Stimulated activated CD4-positive, alpha-beta T cell treated with anti-CD3 and anti-CD28 coated beads, Interleukin-4, amount 100 ng/mL, for 1 hour (primary cell): ENCODE measurements around the gene MYO5B.
"Not testable (repeated sequence)": the region's sequence is repeated elsewhere in the genome, so short reads cannot be mapped to it uniquely, and the experiment has no call there.

Source experiments
- DNase-seq: peaks from one replicate; pipeline ENCODE4 v3.0.0-alpha.2; 2020

MYO5B gene

DNA sequence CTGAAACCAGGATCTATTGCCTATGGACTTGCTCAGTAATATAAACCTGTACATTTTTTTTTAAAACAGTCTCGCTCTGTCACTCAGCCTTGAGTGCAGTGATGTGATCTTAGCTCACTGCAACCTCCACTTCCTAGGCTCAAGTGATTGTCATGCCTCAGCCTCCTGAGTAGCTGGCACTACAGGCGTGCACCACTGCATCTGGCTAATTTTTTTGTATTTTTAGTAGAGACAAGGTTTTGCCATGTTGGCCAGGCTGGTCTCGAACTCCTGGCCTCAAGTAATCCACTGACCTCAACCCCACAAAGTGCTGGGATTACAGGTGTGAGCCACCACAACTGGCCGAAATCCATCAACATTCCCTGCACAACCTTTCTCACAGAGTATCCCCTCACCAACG is 100.2 kb downstream of the MYO5B start:
- not testable (repeated sequence) for DNase-seq

DNA sequence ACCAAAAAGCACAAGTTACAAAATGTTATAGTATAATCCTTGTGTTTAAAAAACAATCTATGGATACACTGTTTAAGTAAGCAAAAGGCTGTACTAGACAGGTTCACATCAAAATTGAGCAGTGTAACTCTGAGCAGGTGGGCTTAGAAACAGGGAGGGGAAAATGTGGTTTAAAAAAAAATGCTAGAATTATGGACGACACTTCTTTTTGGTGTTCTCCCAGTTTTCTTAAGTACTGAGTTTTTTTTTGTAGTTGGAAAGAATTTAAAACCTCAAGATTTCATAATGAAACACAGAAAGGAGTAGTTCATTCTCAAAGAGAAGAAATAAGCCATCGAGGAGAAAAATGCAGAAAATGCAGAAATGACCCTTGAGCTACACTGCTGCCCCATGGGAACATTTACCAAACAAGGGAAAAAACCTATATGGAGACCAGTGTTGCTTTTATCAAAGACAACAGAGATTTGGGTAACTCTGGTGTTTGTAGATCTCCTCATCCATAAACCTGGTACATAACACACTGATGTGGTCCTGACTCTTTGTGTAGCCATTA is 100.7 kb downstream of the MYO5B start:
- DNase-seq: no peak

DNA sequence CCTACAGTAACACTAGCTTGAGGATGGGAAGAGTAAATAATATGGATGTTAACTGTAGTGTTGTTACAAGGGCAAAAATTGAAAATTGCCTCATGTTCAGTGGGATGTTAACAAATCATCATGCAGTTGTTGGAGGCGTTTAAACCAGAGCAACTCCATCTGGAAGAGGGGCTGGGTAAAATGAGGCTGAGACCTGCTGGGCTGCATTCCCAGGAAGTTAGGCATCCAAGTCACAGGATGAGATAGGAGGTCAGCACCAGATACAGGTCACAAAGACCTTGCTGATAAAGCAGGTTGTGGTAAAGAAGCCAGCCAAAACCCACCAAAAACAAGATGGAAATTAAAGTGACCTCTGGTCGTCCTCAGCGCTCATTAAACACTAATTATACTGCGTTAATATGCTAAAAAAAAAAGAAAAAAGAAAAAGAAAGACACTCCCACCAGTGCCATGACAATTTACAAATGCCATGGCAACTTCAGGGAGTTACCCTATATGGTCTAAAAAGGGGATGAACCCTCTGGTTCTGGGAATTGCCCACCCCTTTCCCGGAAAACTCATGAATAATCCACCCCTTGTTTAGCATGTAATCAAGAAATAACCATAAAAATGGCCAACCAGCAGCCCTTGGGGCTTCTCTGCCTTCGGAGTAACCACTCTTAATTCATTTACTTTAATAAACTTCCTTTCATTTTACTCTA is 101.4 kb downstream of the MYO5B start:
- no peak for DNase-seq

DNA sequence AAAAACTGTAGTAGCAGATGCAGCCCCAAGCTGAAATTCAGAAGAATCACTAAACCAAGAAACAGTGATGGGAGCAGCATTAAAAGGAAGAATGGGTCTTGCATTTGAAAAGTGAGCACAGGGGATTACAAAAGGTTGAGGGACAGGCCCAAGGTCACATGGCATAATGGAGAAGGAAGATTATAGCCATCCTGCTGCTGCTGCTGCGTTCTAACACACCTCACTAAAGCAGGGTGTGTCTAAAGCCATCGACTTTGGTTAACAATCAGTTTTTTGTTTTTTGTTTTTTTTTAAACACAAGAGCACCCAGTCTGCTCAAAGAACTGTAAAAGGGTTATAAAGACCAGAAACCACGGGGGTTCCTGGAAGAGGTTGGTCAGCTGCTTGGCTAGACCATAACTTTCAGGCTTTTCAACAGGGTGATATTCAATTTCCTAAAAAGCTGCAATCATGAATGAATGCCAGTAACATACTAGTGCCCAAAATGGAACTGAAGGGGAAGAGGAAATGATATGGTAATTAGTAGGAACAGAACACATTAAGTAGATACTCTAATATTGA is 102.6 kb downstream of the MYO5B start:
- no peak for DNase-seq

DNA sequence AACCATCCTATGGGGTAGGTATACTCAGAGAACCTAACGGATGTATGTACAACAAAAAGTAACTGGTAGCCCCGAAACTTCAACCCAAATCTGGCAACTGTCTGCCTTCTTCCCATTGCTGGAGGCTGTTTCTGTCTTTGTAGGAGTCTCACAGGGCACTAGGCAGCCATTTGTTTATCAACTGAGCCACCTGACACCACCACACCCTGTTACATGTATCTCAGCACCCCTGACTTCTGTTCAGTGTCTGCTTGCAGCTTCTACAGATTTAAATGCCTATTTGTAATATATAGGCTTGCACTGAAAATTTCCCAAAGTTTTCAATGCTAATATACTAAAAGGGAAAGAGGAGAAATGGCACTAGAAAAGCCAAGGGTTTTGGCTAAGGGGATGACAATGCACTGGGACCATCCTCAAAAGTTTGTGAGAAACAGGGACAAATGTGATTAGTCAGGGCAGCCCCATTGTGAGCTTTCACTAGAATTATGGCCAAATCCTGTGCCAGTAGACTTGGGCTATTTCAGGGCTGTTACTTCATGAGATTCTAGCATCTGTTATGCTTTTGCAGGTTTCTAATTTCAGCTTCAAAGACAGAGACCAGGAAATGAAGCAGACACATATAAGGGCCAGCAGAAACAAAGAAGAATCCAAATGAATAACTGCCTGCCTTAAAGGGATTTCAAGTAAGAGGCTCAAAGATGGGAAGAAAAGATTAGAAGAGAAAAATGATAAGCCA is 103.3 kb downstream of the MYO5B start:
- no peak for DNase-seq

DNA sequence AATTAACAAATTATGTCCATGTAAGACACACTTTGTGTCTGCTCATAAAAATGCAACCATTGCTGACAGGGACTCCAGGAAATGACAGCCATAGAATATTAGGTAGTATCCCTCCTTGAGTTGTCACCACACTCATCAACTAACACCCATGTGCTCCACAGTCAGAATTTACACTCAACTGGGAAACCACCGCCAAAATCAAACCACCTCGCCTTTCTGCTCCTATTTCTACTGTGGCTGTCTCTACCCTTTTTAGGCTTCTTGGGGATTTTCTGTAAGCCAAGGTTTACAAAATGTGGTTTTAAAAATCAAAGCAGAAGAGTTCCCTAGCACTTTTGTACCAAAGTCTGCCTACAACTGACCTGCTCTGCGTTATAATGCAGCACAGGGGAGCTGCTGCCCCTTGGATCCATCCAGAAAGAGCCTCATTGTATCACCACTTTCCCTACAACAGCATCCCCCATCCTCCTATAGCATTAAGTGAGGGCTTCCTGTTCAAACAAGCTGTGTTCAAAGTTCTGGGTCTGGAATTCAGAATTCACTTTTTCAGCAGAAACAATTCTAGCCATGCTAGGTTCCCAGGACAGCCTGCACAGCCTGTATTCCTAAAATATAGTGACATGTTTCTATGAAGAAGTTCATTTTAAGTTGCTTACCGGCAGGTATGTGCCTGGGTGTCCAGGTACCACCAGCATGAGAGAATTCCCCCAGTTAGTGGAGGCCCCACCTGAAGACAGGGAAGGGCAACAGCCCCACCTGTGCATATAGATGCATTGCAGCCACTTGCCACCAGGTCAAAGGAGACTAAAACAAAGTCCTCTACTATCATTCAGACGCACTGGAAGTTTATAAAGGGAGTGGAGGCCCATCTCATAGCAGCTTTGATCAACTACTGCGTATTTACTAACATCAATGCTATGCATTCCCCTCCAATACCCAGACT is 104.3 kb downstream of the MYO5B start:
- DNase-seq: no peak

DNA sequence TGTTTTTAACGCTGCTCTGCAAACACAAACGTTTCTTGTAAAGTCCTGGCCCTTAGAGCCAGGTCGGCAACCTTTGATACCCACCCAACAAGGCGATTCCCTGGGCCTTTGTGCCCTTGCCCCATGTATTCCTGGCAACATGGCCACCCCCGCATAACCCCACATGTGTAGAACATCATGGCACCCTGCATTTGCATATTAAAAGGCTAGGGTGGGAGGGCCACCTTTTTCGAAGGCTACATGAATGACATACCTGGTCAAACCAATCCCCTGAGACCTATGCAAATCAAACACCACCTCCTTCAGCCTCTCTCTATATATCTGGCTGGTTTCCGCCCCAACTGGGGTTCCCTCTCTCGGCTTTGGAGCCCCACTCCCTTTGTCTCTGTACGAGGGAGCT is 105.2 kb downstream of the MYO5B start:
- DNase-seq: no peak

DNA sequence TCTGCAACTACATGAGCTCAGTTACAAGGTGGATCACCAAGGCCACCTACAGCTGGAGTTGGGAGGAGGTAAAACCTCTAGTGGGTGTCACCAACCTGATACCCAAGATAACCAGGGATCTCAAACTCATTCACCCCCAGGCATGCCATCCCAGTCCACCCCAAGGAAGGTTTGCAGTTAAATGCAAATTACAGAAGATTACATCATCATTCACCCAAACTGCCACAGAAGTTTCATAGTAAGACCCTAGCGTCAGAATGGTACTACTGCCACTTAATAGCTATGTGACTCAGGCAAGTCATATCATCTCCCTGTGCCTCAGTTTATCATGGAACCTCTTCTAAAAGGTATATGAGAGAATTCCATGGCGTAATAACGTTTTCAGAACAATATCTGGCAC is 111.2 kb downstream of the MYO5B start:
- no peak for DNase-seq

DNA sequence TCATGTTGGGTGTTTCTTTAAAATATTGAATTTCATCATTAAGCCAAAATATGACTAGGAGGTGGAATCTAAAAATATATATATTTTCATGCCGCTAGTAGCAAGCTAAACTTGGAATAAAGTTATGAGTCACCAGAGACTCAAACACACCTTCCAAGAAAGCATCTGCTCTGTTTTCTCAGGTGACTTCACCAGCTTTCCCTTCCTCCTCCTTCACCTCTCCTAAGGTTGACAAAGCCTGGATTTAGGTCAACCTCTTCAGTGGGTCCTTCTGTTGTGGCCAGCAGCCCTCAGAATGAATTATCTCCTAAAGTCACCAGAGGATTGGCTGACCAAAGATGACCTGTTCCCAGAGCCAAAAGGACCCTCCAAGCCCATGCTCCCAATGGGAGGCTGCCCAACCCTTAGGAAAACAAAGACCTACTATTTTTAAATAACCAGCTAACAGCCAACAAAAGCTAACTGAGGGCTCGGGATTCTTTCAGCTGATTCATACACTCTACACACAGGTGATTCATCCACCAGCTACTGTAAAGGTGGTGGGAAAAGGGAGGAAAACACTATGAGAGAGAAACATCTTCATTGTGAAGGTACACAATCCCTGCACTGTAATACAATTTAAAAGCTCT is 113.9 kb downstream of the MYO5B start:
- no peak for DNase-seq

DNA sequence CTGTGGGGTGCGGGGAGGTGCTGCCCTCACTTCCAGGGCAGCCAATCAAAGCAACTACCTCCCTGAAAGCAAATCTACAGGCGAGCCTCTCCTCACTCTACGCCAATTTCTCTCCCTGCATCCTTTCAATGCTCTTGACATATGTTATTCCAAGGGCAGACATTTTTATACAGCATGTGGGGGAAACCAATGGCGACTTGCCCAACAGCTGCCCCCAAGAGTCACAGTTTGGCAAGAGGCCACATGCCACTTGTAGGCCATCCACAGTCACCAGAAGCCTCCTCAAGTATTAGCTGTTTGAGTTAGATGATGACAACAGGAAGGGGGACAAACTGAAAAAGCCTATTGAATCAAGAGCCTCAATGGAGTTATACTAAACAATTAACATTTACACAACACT is 114.6 kb downstream of the MYO5B start:
- DNase-seq: no peak

DNA sequence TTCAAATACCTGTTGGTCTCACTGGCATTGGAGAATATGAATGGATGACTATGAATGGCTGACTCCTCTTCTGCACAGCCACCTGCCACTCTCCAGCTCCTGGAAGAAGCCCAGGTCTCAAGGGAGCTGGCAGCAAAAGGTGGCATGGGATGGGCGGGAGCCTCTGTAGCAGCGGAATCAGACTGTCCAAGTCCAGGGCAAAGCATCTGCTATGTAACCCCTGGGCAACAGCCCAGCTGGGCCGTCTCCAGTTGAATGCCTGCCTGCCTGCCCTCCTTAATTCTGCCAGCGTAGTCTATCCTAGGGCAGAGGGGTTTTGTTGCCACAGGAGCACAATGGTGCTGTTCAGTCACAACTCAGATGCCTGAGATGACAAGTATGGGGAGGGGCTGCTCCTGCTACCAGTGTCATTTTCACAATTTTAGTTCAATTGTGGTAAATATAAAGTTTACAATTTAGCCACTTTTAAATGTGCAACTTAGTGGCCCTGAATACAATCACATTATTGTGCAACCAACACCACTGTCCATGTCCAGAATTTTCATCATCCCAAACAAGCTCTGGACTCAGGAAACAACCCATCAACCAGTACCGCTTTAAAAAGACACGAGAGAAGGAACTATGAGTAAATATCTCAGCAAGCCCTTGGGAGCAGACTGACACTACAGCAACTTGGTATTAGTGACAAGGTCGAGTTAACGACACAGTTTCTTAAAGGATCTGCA is 115.2 kb downstream of the MYO5B start:
- DNase-seq: no peak

DNA sequence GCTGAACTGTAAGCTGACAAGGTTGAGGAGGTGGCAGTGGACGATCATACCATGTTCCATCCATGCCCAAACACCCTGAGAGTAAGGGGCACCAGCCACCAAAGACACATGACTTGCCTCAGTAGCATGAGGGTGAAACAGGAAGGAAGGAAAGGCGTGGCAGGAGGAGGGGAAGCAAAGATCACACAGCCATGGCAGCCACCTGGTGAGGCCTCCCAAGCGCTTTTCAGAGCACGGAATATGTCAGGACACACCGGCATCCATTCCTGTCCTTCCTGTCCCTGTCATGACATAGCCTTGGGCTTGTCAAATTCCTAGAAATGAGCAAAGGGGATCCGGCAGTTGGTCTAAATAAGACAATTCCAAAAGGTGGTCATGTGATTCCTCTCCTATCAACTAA is 118.7 kb downstream of the MYO5B start:
- no peak for DNase-seq

DNA sequence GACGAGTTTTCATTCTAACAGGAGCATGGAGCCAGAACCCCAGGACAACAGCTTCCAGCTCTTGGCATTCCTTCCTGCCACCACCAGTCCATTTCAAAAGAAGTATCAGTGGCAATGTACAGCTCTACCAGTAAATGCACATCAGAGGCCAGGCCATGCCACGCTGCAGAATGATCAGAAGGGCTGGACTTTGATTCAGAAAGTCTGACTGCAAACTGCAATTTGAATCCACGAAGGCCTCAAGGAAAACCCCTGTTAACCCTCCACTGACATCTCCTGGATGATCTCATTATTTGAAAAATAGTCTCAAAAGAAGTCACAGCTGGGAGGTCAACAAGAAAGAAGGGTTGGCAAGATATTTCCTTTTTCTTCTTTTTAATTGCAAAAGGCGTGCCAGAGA is 119.2 kb downstream of the MYO5B start:
- DNase-seq: no peak

DNA sequence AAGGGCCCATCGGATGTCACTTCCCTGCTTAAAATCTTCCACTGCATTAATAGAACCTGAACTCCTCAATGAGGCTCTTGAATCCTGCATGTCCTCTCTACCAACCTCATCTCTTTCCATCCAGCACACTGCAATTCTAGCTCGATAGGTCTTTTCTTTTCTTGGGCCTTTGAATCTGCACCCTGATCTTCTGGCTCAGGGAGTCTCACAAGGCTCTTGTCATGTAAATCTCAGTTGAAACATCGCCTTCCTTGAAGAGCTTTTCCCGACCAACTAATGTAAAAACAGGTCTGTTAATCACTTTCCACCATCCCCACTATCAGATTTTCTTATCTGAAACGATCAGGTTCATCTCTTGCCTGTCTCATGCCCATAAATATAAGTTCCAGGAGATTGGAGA is 120.5 kb downstream of the MYO5B start:
- no peak for DNase-seq

DNA sequence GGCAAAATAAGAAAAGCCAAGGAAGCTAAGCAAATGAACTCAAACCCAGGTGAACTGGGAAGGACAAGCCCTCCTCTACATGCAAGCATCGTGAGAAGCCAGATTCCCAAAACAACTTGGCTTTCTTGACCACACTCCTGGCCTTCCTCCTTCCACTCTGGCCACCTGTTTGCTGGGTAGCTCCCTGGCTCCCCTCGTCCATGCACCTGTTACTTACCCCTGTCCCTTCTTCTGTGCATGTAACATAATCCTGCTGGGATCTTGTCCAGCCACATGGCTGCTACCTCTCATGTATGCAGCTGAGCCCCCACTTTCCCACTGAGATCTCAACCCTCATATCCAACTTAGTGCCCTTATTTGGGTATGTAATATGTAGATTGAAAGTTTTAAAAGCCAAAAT is 121.6 kb downstream of the MYO5B start:
- DNase-seq: no peak

DNA sequence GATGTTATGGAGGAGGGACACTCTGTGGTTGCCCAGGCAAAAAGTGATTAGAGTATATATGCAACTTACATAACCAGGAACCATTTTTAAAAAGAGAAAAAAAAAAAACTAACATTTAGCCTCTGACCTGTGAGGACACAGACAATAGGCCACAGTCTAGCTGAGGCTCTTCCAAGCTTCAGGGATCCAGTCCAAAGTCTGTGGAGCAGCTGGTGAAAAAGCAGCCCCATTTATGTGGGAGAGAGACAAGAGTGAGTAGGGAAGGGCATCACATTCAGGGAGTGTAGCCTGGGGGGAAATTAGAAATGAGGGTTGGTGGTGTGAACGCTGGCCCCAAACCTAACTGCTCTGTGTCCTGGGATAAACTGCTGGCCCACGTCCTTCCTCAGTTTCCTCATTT is 122.8 kb downstream of the MYO5B start:
- DNase-seq: no peak

DNA sequence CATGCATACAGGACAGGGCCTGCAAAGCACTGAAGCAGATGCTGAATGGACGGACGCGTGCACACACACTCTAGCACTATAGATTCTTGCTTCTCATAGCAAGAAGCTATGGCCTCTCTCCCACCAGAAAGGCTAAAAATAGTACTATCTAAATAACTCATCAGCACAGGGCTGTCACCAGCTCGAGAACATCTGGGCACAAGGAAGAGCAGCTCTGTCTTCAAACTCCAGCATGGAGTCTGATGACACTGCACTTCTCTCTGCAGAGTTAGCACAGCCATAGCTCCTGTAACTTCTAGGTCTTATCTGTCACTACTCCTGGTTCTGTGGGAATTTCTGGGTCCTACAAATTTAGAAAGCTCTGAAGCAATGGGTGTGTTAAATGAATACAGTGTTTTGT is 123.5 kb downstream of the MYO5B start:
- no peak for DNase-seq

DNA sequence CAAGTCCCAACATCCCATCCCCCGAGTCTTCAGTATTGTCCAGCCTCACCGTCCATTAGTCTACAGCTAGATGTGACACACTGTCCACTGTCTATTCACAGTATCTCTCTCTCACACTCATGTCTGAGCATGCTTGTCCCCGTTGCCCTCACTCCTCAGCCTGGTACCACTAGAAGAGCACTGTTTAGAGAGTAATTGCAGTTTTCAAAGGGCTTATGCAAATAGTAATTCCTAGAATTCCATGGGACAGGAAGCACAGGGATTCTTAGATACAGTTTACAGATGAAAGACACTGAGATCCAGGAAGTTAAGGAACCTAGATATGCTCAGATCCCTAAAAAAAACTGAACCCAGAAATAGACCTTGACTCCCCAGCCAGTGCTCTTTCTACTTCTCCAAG is 125.5 kb downstream of the MYO5B start:
- DNase-seq: no peak

DNA sequence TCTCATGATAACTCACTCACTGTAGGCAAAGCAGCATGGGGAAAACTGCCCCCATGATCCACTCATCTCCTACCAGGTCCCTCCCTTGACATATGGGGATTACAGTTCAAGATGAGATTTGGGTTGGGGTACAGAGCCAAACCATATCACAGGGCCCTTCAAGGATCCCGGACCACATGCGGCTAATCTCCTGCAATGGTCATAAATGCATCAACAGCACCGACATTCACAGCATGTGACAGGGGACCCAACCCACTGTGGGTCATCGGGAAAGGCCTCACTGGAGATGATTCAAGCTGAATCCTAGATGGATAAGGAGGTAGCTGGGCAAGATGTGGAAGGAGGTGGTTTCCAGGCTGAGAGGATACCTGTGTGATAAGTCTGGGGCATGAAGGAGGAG is 129.4 kb downstream of the MYO5B start:
- DNase-seq: no peak

DNA sequence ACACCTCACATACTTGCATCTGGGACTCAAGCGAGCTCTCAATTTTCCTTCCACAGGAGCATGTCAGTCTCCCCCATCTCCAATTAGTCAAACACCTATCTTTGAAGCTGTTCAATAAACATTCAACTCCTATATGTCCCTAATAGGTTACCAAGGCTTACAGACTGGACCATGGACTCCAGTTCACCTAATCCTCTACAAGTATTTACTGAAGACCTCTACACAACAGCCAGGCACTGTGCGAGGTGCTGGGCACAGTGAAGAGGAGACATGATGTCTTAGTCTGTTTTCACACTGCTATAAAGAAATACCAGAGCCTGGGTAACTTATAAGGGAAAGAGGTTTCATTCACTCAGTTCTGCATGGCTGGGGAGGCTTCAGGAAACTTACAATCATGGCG is 129.9 kb downstream of the MYO5B start:
- DNase-seq: no peak

DNA sequence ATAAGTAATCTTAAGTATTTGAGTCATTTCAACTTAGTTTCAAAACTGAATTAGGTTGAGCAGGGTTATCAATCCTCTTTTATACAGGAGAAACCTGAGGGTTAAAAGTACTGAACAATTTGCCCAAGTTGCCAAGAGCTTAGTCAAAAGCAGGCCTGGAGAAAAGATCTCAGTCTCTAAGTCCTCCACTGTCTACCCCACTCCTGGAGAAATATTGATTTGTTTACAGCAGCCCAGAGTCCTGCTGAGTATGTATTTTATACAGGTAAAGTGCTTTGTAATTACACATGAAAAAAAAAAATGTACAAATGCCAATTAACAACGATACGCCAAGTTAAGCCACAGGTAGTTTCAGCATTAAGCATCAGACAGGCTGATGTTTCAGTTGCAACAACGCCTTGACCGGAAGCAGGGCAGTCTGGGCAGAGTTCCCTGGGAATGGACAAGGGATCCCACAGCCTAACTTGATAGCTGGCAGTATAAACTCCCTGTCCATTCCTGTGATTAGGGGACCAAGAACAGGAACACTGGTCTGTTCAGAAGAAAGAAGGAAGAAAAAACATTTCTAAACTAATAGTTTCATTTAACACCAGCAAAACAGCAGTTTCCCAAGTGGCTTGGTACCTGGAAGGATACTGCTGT is 132.9 kb downstream of the MYO5B start:
- DNase-seq: no peak
